T-cell (primary cell): ENCODE measurements around the gene ZYX. TPM values are rescaled to one million over a fixed set of nuclear protein-coding genes. Genes with fewer than 3 reads are reported as not detected.

Experiments
- ATAC-seq, 4 experiments: fragments of 200-7000 bp in 3 of 4; fragments of 150-1000 bp in 1 of 4; cut with Tn5 transposase; replicated peaks in 1 of 4; 1 replicate in 3 of 4; 2 replicates in 1 of 4; pipeline ENCODE4 v1.10.0; 2021; ENCODE audit warnings: moderate library complexity in 3 of 4, mild to moderate bottlenecking in 2 of 4, moderate number of reproducible peaks in 1 of 4
- CTCF ChIA-PET, 2 donors: fragments of 300-600 bp; sonication (Branson Sonifier 250); formaldehyde crosslinking; loops; one replicate each; lab custom pipeline; 2022; ENCODE audit warnings: antibody characterized with exemption in 2 of 2; lab: Charles Lee
- POLR2A ChIA-PET, 2 donors: fragments of 300-600 bp; sonication (Branson Sonifier 250); formaldehyde crosslinking; loops; one replicate each; lab custom pipeline; 2022; ENCODE audit warnings: antibody characterized with exemption in 2 of 2; lab: Charles Lee
- DNase-seq, 35 experiments: peaks; one replicate each; pipeline versions ENCODE4 v3.0.0 to v3.0.0-alpha.2; 2013 to 2023
- H3K27ac ChIP-seq: one replicate; pipeline ENCODE4 v1.5.1; 2013; ENCODE audit warnings: low read length
- H3K27me3 ChIP-seq, 2 experiments: replicated peaks in 1 of 2; 1 replicate in 1 of 2; 2 replicates in 1 of 2; pipeline versions ENCODE4 v1.6.1 to v1.7.0; 2013; ENCODE audit warnings: low read length in 1 of 2, mixed read lengths in 1 of 2; ENCODE audit not compliant: control insufficient read depth in 2 of 2, insufficient read depth in 2 of 2; ENCODE audit errors: extremely low read depth in 1 of 2
- H3K36me3 ChIP-seq, 2 donors: 1 replicate in 1 of 2; 2 replicates in 1 of 2; pipeline versions ENCODE4 v1.6.1 to v1.7.0; 2013; ENCODE audit warnings: low read length in 1 of 2; ENCODE audit not compliant: control insufficient read depth in 2 of 2, insufficient read depth in 1 of 2; ENCODE audit errors: extremely low read depth in 1 of 2
- H3K4me1 ChIP-seq, 2 experiments: 1 replicate in 1 of 2; 2 replicates in 1 of 2; pipeline versions ENCODE4 v1.6.1 to v1.7.0; 2013; ENCODE audit warnings: low read length in 2 of 2, mixed read lengths in 1 of 2; ENCODE audit not compliant: insufficient read depth in 2 of 2, control insufficient read depth in 1 of 2; ENCODE audit errors: extremely low read depth in 1 of 2
- H3K4me3 ChIP-seq, 2 donors: 1 replicate in 1 of 2; 2 replicates in 1 of 2; pipeline versions ENCODE4 v1.5.1 to v1.7.0; 2013; ENCODE audit warnings: mild to moderate bottlenecking in 2 of 2, low read length in 1 of 2, moderate library complexity in 1 of 2; ENCODE audit not compliant: control insufficient read depth in 1 of 2; ENCODE audit errors: extremely low read depth in 1 of 2
- H3K9me3 ChIP-seq: 2 replicates; pipeline ENCODE4 v1.7.0; 2013
- H3K27ac Mint-ChIP-seq, 2 donors: one replicate each; pipeline ENCODE4 v1.8.0; 2020 to 2021; ENCODE audit warnings: mild to moderate bottlenecking in 2 of 2, mixed read lengths in 2 of 2
- H3K27me3 Mint-ChIP-seq, 2 donors: one replicate each; pipeline ENCODE4 v1.8.0; 2021 to 2022; ENCODE audit warnings: mixed read lengths in 2 of 2
- H3K36me3 Mint-ChIP-seq: one replicate; pipeline ENCODE4 v1.8.0; 2021; ENCODE audit warnings: mixed read lengths
- H3K4me1 Mint-ChIP-seq, 3 donors: one replicate each; pipeline ENCODE4 v1.8.0; 2020 to 2022; ENCODE audit warnings: mixed read lengths in 3 of 3, mild to moderate bottlenecking in 1 of 3
- H3K4me3 Mint-ChIP-seq, 3 donors: one replicate each; pipeline ENCODE4 v1.8.0; 2020 to 2022; ENCODE audit warnings: mild to moderate bottlenecking in 3 of 3, mixed read lengths in 3 of 3, moderate library complexity in 3 of 3
- H3K9me3 Mint-ChIP-seq, 3 donors: one replicate each; pipeline ENCODE4 v1.8.0; 2020 to 2022; ENCODE audit warnings: mixed read lengths in 3 of 3
- WGBS: methylation state at CpG from one replicate; pipeline ENCODE4 v1.1.5; 2013; ENCODE audit warnings: missing lambda C conversion rate; ENCODE audit not compliant: insufficient coverage; 5-methylcytosine and 5-hydroxymethylcytosine counted together
- total RNA-seq, 35 experiments: library from RNA in 6 of 35; stranded (reverse) in 6 of 35; fragments of 120-200 nt in 1 of 35; gene quantifications; one replicate each; pipeline versions ENCODE4 v1.2.1 to v1.2.4 and lab custom pipeline; 2013 to 2026

ZYX gene
- total RNA-seq, 5 donors from 2014 or later (not counting 1 experiment from before 2014, with no cell fraction given), result 107 to 186 (median 159) TPM

- ChIA-PET POLR2A (no interaction called here), CTCF (no interaction called here)
- Histone ChIP-seq H3K4me3 (no peak overlapping the region), H3K36me3 (peaks cover 33 to 46% of the 10 kb centered on the region in 2 donors), H3K4me1 (peaks cover 0 to 8% of the 10 kb centered on the region in 2 experiments), H3K27ac (no peak overlapping the region), H3K27me3 (peaks cover 0 to 2% of the 10 kb centered on the region in 2 experiments), H3K9me3 (no peaks in the 10 kb centered on the region)
- 87% methylated on average over 23 of the region's 28 CpGs for WGBS
- H3K27me3 Mint-ChIP-seq, result no peaks in the 10 kb centered on the region
- no peak for ATAC-seq
- H3K9me3 Mint-ChIP-seq, result no peaks in the 10 kb centered on the region
- H3K36me3 Mint-ChIP-seq, result peaks cover 19% of the 10 kb centered on the region
- no peak for DNase-seq
- H3K27ac Mint-ChIP-seq, result peak overlapping the region; percentile 2 to 70
- H3K4me1 Mint-ChIP-seq, result peaks cover 8 to 19% (median 14%) of the 10 kb centered on the region in 3 donors
- no peak overlapping the region for H3K4me3 Mint-ChIP-seq
Measured at GRCh38 chr7:143396625-143397556, 15.7 kb downstream of the ZYX start.

- no peaks in the 10 kb centered on the region for H3K9me3 ChIP-seq
- peaks cover 12 to 19% (median 18%) of the 10 kb centered on the region in 3 donors for H3K4me1 Mint-ChIP-seq
- peaks cover 17% of the 10 kb centered on the region for H3K36me3 Mint-ChIP-seq
- H3K27me3 ChIP-seq, result peaks cover 0 to 2% of the 10 kb centered on the region in 2 experiments
- peaks cover 0 to 8% of the 10 kb centered on the region in 2 experiments for H3K4me1 ChIP-seq
- H3K27ac Mint-ChIP-seq, result peak overlapping the region; percentile 2 to 70
- POLR2A ChIA-PET, result no interaction called here
- DNase-seq, result no peak
- no peaks in the 10 kb centered on the region for H3K27me3 Mint-ChIP-seq
- 89% methylated on average over 9 of the region's 16 CpGs for WGBS
- H3K4me3 Mint-ChIP-seq, result no peak overlapping the region
- no peaks in the 10 kb centered on the region for H3K9me3 Mint-ChIP-seq
- CTCF ChIA-PET, result no interaction called here
- no peak overlapping the region for H3K27ac ChIP-seq
- H3K4me3 ChIP-seq, result no peak overlapping the region
- H3K36me3 ChIP-seq, result peaks cover 30 to 40% of the 10 kb centered on the region in 2 donors
- ATAC-seq, result no peak
Measured at GRCh38 chr7:143397710-143398530, 16.8 kb downstream of the ZYX start.

- ChIA-PET CTCF (interaction anchor here in 1 of 2 donors (0.5 kb wide), 1 partner anchor 18 kb away, joined by 3 read pairs; no protein-coding TSS in a partner anchor), POLR2A (no interaction called here)
- WGBS, result 90% methylated on average over 5 of the region's 14 CpGs
- ATAC-seq (no peak), DNase-seq (no peak)
- peaks cover 15 to 23% (median 23%) of the 10 kb centered on the region in 3 donors for H3K4me1 Mint-ChIP-seq
- H3K27me3 ChIP-seq, result peaks cover 0 to 2% of the 10 kb centered on the region in 2 experiments
- H3K27ac ChIP-seq, result no peak overlapping the region
- H3K9me3 Mint-ChIP-seq, result no peaks in the 10 kb centered on the region
- H3K27me3 Mint-ChIP-seq, result no peaks in the 10 kb centered on the region
- peaks cover 23 to 34% of the 10 kb centered on the region in 2 donors for H3K36me3 ChIP-seq
- no peak overlapping the region for H3K4me3 Mint-ChIP-seq
- H3K4me1 ChIP-seq, result peaks cover 1 to 8% of the 10 kb centered on the region in 2 experiments
- no peak overlapping the region for H3K4me3 ChIP-seq
- H3K9me3 ChIP-seq, result no peaks in the 10 kb centered on the region
- H3K36me3 Mint-ChIP-seq, result peaks cover 14% of the 10 kb centered on the region
- no peak overlapping the region for H3K27ac Mint-ChIP-seq
Measured at GRCh38 chr7:143398616-143399015, 17.5 kb downstream of the ZYX start.

GRCh38 chr7:143399151-143399550, 18.0 kb downstream of the ZYX start:
- DNase-seq (no peak), ATAC-seq (no peak)
- H3K27me3 ChIP-seq, result peaks cover 0 to 2% of the 10 kb centered on the region in 2 experiments
- Mint-ChIP-seq H3K27me3 (no peaks in the 10 kb centered on the region), H3K36me3 (peaks cover 14% of the 10 kb centered on the region), H3K27ac (peak overlapping the region in 1 of 2 donors; percentile 48), H3K4me3 (no peak overlapping the region), H3K9me3 (no peaks in the 10 kb centered on the region), H3K4me1 (peaks cover 17 to 28% (median 28%) of the 10 kb centered on the region in 3 donors)
- no peaks in the 10 kb centered on the region for H3K9me3 ChIP-seq
- H3K27ac ChIP-seq, result no peak overlapping the region
- H3K4me1 ChIP-seq, result peaks cover 4 to 8% of the 10 kb centered on the region in 2 experiments
- 78% methylated on average over 6 of the region's 8 CpGs for WGBS
- H3K36me3 ChIP-seq, result peaks cover 18 to 29% of the 10 kb centered on the region in 2 donors
- CTCF ChIA-PET, result interaction anchor here in 1 of 2 donors (0.5 kb wide), 1 partner anchor 19 kb away, joined by 3 read pairs; no protein-coding TSS in a partner anchor
- POLR2A ChIA-PET, result no interaction called here
- H3K4me3 ChIP-seq, result no peak overlapping the region

- ChIA-PET POLR2A (no interaction called here), CTCF (interaction anchor here in 1 of 2 donors (1.8 kb wide), 1 partner anchor 100 kb away, joined by 3 read pairs; no protein-coding TSS in a partner anchor)
- no peaks in the 10 kb centered on the region for H3K9me3 Mint-ChIP-seq
- H3K27me3 Mint-ChIP-seq, result no peaks in the 10 kb centered on the region
- no peaks in the 10 kb centered on the region for H3K9me3 ChIP-seq
- H3K4me1 ChIP-seq, result peaks cover 4 to 8% of the 10 kb centered on the region in 2 experiments
- peaks cover 18 to 28% of the 10 kb centered on the region in 2 donors for H3K36me3 ChIP-seq
- DNase-seq (no peak), ATAC-seq (no peak)
- no peak overlapping the region for H3K27ac ChIP-seq
- peak overlapping the region in 1 of 2 donors; percentile 48 for H3K27ac Mint-ChIP-seq
- H3K4me1 Mint-ChIP-seq, result peaks cover 20 to 33% (median 29%) of the 10 kb centered on the region in 3 donors
- H3K36me3 Mint-ChIP-seq, result peaks cover 14% of the 10 kb centered on the region
- peaks cover 0 to 2% of the 10 kb centered on the region in 2 experiments for H3K27me3 ChIP-seq
- WGBS, result 91% methylated on average over 16 of the region's 20 CpGs
- H3K4me3 Mint-ChIP-seq, result no peak overlapping the region
- H3K4me3 ChIP-seq, result no peak overlapping the region
Measured at GRCh38 chr7:143399642-143400041, 18.5 kb downstream of the ZYX start.
